ENCODE measurements around the gene SLC2A10.

- no peak for TF ChIP-seq CTCF (conservative IDR thresholded peaks at IDR 0.05; ENCODE audit: low read depth, low read length)
- no peak for TF ChIP-seq EZH2 (IDR thresholded peaks at IDR 0.05; ENCODE audit: low read length, unreplicated experiment)
These were observed 49.0 kb upstream of the SLC2A10 start for GRCh38 chr20:46660487-46660886.
